ENCODE results near the gene GLDC. TPM values are rescaled to one million over a fixed set of nuclear protein-coding genes. Genes with fewer than 3 reads are reported as not detected.
"Not testable (repeated sequence)": the region's sequence is repeated elsewhere in the genome, so short reads cannot be mapped to it uniquely, and the experiment has no call there.

GLDC gene
- total RNA-seq, 1 donor from 2014 or later = not detected

DNA sequence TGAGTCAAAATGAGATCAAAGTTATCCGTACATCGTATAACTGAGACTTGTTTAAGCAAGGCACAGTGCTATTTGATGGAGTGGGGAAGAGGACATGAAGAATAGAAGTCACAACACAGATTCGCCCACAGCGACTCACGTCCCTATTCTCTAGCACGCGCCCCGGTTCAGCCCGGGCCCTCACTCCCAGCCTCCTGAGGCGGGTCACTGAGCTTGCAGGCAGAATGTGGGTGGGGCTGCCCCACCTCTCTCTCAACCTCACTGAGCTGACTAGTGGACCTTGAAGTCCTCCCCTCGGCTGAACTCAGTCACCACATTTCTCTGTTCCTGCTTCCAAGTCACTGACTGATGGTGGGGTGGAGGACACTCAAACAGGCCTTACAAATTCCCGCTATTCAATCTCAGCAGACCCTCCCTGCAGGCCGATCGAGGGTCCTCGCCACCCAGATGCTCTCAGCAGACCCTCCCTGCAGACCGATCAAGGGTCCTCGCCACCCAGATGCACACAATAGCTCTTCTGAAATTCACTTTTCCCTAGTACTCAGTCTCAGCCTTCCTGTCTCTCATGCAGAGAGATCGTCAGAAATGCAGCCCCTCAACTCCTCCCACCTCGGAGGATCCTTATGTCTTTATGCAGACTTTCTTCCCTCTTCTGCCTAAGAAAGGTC lies 12.9 kb downstream of the GLDC start:
- ATAC-seq (no peak), DNase-seq (ENCODE audit: missing footprints) (no peak)
- intact Hi-C loops (cut with DNase I) = no loop called here

DNA sequence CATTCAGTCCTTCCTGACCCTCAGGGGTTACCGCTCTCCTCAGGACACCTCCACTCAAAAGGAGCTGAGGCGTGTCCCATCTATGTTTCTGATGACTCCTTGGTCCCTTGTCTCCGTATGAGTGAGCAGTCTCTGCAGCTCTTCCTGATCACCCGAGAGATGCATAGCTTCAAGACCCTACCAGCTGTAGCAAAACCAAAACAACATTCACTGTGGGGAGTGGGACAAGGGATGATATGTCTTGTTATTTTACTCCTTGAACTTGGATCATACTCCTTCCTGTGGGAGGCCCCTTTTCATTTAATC lies 14.4 kb downstream of the GLDC start:
- ATAC-seq = no peak
- no peak for DNase-seq (ENCODE audit: missing footprints)
- intact Hi-C loops (cut with DNase I) = no loop called here

DNA sequence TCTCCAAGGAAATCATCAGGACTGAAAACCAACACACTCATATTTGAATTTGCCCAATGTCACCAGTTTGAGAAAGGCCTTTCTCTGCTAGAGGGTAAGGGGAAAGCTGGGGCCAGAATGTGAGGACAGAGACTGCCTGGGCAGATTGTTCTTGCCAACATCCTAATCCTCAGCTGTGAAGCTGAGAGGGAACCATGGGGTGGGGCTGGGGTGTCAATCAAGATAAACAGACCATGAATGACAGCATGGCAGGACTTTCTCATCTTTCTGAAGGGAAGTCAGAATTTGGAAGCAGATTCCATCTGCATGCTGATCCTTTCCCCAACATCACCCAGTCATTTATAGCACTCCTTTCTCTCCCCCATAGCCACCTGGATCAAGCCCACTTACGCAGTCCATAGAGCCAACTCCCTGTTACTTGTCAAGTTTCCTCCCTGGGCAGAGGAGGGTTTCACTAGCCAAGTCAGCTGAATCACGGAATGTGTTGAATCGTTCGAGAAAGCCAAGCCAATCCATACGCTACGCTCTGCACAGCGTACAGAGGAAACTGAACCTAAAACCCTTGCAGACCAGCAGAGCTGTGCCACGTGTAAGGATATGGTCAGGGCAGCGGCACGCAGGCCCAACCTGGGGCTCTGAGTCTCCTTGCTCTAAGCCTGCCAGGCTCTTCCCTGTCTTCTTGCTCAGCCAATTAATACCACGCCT lies 14.9 kb downstream of the GLDC start:
- intact Hi-C loops (cut with DNase I) = no loop called here
- ATAC-seq = no peak
- no peak for DNase-seq (ENCODE audit: missing footprints)

DNA sequence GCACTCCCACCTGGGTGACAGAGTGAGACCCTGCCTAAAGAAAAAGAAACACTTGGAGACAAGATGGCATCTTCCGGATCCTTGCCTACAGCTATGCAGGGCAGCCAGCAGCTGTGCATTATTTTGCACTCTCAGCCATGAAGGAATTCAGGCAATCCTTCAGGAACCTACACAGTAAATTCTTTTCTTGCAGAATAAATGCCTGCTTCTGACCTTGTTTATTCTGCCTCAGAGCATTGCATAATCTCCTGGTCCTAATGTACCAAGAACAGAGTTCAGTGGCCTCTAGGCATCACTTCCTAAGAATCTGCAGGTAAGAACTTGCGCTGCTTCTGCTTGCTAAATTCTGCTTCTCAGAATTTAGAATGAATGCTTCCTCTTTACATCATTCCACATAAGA lies 16.8 kb downstream of the GLDC start:
- DNase-seq (ENCODE audit: missing footprints) (no peak), ATAC-seq (no peak)
- intact Hi-C loops (cut with DNase I) = no loop called here

DNA sequence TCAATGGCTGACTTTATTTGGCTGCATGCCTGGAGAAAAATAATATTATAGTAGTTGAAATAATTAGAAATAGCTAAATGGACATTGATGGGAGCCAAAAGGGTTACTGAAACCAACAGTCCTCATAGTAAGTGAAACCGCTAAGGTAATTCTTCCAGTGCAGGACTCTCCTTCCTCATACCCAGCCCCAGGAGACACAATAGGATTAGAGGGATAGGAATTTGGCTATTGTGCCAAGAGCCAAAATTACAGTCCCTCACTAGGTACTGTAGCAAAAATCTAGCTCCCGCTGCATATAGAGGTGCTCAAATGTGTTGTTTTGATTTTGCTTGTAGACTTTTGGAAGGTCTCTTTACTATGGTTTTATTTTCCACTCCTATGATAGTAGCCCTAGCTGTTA lies 20.2 kb downstream of the GLDC start:
- ATAC-seq = no peak
- intact Hi-C loops (cut with DNase I) = no loop called here
- no peak for DNase-seq (ENCODE audit: missing footprints)

DNA sequence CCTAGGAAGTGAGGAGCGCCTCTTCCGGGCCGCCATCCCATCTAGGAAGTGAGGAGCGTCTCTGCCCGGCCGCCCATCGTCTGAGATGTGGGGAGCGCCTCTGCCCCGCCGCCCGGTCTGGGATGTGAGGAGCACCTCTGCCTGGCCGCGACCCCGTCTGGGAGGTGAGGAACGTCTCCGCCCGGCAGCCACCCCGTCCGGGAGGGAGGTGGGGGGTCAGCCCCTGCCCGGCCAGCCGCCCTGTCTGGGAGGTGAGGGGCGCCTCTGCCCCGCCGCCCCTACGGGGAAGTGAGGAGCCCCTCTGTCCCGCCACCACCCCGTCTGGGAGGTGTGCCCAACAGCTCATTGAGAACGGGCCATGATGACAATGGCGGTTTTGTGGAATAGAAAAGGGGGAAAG lies 22.7 kb downstream of the GLDC start:
- ATAC-seq; DNase-seq (ENCODE audit: missing footprints); intact Hi-C loops (cut with DNase I): not testable (repeated sequence)

DNA sequence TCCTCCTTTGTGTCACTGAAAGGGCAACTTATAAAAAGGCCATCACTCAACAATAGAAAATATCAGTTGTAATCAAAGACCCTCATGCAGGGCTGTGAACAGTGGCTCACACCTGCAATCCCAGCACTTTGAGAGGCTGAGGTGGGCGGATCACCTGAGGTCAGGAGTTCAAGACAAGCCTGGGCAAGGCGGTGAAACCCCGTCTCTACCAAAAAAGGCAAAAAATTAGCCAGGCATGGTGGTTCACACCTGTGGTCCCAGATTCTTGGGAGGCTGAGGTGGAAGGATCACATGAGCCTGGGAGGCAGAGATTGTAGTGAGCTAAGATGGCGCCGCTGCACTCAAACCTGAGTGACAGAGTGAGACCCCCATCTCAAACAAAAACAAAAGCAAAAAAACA lies 24.7 kb downstream of the GLDC start:
- intact Hi-C loops (cut with DNase I) = no loop called here
- ATAC-seq = no peak
- DNase-seq (ENCODE audit: missing footprints) = no peak

DNA sequence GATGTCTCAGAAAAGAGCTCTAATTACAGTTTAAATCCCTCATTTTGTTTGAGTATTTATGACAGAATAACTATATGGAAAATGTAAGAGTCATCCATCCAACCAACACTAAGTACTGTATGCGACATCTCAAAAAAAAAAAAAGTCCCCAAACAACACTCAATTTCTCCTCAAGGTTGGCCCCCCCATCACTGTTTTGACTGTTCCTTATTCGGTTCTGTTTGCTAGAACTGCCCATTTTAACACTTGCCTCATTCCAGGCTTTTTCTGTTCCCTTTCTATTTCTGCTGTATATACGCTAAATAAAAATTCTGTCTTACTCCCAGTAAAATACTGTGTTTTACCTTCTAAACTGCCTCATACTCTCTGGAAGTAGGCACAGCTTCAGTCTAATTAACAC lies 25.2 kb downstream of the GLDC start:
- ATAC-seq = no peak
- DNase-seq (ENCODE audit: missing footprints) = no peak
- intact Hi-C loops (cut with DNase I) = no loop called here

DNA sequence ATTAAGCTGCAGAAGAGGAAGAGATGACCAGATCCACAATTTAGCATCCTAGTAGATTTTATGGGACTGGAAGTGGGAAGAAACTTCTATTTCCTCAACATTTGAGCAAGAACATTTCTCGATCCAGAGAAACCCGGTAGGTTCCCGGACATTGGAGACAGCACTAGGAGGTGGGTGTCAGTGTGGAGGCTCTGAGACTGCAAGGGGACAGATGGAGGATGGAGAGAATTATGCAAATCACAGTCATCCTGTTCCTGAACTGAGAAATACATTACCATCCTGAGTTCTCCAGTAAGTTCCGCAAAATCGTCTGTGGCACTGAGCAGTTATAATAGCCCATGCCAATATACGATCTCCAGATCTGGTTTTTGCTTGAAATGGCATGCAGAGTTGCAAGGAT lies 25.6 kb downstream of the GLDC start:
- no peak for ATAC-seq
- DNase-seq (ENCODE audit: missing footprints) = no peak
- intact Hi-C loops (cut with DNase I) = no loop called here

DNA sequence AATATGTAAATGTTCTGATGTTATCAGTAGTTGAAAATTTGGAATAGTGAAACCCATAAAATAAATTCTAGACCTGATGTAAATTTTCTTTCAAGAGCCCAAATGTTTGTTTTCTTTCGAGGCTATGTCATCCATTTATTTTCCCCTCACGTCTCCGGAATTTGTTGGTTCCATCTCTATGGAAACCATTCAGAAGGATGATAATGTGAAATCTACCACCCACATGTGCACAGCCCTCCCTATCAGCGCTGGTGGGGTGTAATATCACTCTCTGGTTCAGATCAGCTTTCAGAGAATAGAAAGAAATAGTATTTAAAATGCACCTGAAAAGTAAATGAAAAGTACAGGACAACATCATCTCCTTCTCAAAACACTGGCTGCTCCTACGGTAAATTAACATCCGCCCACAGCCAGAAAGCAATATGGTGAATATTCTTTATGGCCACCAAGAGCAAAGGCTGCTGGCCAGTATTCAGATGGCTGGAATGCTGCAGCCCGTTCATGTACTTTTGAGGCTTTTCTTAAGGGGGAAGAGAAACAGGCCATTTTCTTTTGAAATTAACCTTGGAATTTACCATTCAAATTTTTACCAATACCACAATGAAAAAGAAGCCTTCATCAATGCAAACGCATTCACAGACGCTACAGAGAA lies 28.5 kb downstream of the GLDC start:
- ATAC-seq = no peak
- DNase-seq (ENCODE audit: missing footprints) = no peak
- intact Hi-C loops (cut with DNase I) = no loop called here

DNA sequence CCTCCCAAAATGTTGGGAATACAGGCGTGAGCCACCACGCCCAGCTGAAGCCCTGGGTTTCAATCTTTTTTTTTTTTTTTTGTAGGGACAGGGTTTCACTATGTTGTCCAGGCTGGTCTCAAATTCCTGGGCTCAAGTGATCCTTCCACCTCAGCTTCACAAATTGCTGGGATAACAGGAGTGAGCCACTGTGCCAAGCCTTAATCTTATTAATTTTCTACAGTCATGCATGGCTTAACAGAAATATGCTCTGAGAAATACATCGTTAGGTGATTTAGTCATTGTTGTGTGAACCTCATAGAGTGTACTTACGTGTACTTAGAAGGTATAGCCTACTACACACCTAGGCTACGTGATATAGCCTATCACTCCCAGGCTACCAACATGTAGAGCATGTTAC lies 31.0 kb downstream of the GLDC start:
- no peak for DNase-seq (ENCODE audit: missing footprints)
- ATAC-seq = no peak
- intact Hi-C loops (cut with DNase I) = no loop called here

DNA sequence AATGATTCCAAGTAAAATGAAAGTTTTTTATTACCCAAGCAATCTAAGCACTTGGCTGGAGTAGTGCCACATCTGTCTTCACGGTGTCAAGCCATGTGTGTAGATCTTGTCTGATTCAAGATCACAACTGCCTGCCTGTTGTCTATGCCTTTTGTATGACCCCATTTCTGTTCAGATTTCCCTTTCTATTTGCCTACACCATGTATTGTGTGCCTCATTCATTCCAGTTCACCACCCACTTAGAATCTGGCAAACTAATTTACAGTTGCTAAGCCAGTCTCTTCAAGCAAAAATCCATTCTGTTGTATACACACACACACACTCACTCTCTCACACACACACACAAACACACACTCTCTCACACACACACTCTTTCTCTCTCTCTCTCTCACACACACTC lies 33.7 kb downstream of the GLDC start:
- ATAC-seq (no peak), DNase-seq (ENCODE audit: missing footprints) (no peak)
- intact Hi-C loops (cut with DNase I) = no loop called here

DNA sequence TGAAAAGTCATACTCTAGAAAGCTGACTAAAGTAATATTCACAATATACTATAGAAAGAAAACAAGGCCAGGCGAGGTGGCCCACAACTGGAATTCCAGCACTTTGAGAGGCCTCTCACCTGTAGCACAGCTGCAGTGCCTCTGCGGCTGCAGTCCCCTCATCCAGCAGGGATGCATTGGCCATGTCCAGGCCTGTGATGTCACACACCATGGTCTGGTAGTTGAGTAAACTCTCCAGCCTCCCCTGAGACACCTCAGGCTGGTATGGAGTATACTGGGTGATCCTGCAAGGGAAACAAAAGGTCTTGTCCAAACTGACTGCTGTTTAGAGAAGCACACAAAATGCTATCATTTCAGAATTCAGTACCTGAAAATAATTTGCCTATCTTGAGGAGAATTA lies 35.5 kb downstream of the GLDC start:
- intact Hi-C loops (cut with DNase I) = no loop called here
- ATAC-seq (no peak), DNase-seq (ENCODE audit: missing footprints) (no peak)

DNA sequence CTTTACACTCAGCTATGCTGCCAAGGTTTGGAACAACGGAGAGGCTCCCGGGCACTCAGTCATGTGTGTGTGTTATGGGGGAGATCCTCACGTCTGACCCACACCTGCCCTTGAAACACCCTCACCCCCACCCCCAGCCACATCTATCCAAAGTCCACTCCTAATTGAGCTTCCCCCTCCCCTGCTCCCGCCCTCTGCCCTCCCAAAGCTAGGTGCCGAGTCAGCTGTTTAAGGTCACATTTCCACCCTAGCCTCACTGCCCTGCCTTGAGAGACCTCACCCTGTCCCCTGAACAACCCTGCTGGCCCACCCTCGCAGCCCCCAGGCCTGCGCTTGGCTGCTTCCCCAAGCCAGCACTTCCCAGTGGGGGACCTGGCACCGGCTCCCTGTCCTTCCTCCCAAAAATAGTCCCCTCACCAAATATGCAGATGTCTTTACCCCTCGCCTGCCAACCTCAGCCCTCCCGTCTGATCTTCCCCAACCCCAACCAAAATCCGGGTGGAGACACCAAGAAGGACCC lies 36.0 kb downstream of the GLDC start:
- intact Hi-C loops (cut with DNase I) = no loop called here
- no peak for ATAC-seq
- DNase-seq (ENCODE audit: missing footprints) = no peak

DNA sequence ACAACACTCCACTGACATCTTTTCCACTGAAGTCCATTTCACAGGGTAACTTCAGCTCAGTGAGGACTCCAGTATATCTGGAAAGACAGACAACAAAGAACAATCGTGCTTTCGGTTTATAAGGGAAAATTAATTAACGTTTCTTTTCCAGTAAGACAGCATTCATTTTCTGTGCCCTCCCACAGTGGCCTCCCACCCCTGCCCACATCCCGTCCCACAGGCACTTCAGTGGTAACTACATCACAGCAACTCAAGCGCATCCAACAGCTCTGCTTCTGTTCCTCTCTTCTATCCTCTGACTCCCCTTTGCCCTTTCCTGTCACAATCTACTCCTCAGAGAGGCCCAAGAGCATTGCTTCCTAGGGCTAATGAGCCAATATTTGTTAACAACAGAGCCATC lies 40.3 kb downstream of the GLDC start:
- intact Hi-C loops (cut with DNase I) = no loop called here
- ATAC-seq (no peak), DNase-seq (ENCODE audit: missing footprints) (no peak)

DNA sequence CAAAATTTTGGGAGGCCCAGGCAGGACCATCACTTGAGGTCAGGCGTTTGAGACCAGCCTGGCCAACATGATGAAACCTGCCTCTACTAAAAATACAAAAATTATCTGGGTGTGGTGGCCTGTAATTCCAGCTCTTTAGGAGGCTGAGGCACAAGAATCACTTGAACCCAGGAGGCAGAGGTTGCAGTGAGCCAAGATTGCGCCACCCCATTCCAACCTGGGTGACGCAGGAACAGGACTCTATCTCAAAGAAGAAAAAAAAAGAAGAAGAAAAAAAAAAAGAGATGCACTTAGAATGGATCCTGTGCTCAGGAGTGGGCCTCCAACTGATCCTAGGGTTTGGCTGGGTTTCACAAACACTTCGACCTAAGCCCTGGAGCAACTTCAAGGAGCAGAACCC lies 45.1 kb downstream of the GLDC start:
- DNase-seq (ENCODE audit: missing footprints) (no peak), ATAC-seq (no peak)
- intact Hi-C loops (cut with DNase I) = no loop called here

DNA sequence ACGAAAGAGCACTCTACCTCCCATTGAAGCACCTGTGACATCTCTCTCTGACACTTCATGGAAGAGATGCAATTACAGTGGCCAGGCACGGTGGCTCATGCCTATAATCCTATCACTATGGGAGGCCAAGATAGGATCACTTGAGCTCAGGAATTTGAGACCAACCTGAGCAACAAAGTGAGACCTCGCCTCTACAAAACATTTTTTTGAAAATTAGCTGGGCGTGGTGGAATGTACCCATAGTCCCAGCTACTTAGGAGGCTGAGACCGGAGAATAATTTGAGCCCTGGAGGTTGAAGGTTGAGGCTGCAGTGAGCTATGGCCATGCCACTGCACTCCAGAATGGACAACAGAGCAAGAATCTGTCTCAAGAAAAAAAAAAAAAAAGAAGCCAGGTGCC lies 45.5 kb downstream of the GLDC start:
- intact Hi-C loops (cut with DNase I) = no loop called here
- DNase-seq (ENCODE audit: missing footprints) (no peak), ATAC-seq (no peak)

DNA sequence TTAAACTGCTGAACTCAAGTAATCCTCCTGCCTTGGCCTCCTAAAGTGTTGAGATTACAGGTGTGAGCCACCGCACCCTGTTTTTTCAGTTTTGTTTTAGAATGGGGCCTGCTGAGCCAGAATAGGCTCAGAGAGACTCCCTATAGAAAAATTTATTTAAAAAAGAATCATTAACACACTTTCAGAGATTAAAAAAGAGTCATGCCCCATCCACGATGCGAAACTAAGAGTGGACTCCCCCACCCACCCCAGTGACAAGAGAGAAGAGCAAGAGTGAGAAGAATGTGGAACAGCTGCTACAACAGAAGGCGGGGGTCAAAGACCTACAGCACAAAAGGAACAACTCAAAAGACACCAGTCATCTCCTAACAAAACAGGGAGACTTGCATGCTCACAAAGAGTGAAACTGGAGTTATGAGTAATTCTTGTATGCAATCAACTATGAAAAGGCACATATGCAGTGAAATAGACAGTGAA lies 47.2 kb downstream of the GLDC start:
- intact Hi-C loops (cut with DNase I) = no loop called here

DNA sequence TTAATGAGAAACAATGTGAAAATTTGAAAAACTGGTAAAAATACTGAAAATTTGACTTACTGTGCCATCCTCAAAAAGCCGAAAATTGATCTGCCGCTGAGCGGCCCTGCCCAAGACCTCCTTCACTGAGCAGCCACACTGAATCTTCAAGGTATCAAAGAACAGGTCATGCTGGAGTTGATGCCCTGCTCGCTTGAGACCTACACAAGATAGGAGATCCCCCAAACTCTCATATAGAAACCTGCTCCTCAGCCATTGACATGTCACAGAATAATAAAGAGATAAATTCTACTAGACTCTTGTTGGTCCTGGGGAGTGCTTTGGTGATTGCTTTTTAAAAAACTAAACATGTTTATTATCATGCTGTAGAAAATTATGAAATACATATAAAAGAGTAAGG lies 52.7 kb downstream of the GLDC start:
- ATAC-seq (no peak), DNase-seq (ENCODE audit: missing footprints) (no peak)
- intact Hi-C loops (cut with DNase I) = no loop called here

More for the DNA sequence above, 47.2 kb downstream of the GLDC start:
- no peak for DNase-seq (ENCODE audit: missing footprints)
- no peak for ATAC-seq

DNA sequence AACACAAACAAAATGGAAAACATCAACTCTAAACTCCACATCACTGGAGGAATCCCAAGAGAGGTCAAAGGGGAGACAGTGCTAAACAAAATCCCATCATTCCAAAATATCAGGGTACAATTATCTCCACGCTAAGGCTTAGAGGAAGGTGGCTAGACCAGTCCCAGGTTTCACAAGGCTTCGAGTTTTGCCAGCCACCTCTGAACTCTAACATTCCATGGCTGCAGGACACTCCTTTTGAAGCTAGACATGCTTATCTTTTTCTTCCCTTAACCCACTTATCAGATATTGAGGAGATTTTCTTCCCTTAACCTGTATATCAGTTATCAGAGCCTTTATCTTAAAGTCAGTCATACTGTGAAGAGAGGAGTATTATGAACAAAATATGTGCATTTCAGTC lies 53.3 kb downstream of the GLDC start:
- intact Hi-C loops (cut with DNase I) = no loop called here
- no peak for DNase-seq (ENCODE audit: missing footprints)
- ATAC-seq = no peak
